A549 (cell line): ENCODE results near the gene PDLIM5. TPM values are rescaled to one million over a fixed set of nuclear protein-coding genes. Genes with fewer than 3 reads are reported as not detected.

Experiments
- ATAC-seq, 2 experiments: fragments of 200-7000 bp in 1 of 2; fragments of >200 bp in 1 of 2; cut with Nextera tagmentation in 1 of 2; cut with Tn5 transposase in 1 of 2; 3 replicates each; pipeline versions ENCODE4 v1.8.0 to v1.9.1; 2018 to 2020; ENCODE audit warnings: mild to moderate bottlenecking in 1 of 2, moderate library complexity in 1 of 2
- CTCF ChIA-PET: fragments of 300-600 bp; sonication (Branson Sonifier 250); formaldehyde crosslinking; extraction: SDS; loops from one replicate; lab custom pipeline; 2021; ENCODE audit warnings: antibody characterized with exemption, inconsistent platforms; lab: Yijun Ruan, JAX
- POLR2A ChIA-PET: fragments of 350-600 bp; formaldehyde crosslinking; extraction: SDS; loops from one replicate; lab custom pipeline; 2021; ENCODE audit warnings: antibody characterized with exemption, inconsistent platforms; lab: Yijun Ruan, JAX
- DNase-seq, 2 experiments: peaks; one replicate each; pipeline versions ENCODE4 v3.0.0 to v3.0.0-alpha.2; 2011 to 2016; ENCODE audit warnings: low read depth in 1 of 2, low spot score in 1 of 2
- FAIRE-seq: peaks from 2 replicates; lab custom pipeline; 2011; peaks lifted over from hg19 to GRCh38; lab: Jason Lieb, UNC
- H3K27ac ChIP-seq, 2 experiments: fragments of >200 bp; sonication (Bioruptor Twin); formaldehyde crosslinking; 3 replicates each; pipeline ENCODE4 v1.5.1; 2016 to 2017
- H3K4me1 ChIP-seq: fragments of >200 bp; sonication (Bioruptor Twin); formaldehyde crosslinking; 3 replicates; pipeline ENCODE4 v1.6.1; 2016
- H3K4me2 ChIP-seq: fragments of >200 bp; sonication (Bioruptor Twin); formaldehyde crosslinking; 3 replicates; pipeline ENCODE4 v1.6.1; 2016
- H3K4me3 ChIP-seq: fragments of >200 bp; sonication (Bioruptor Twin); formaldehyde crosslinking; 3 replicates; pipeline ENCODE4 v1.5.1; 2016
- H3K9me3 ChIP-seq: fragments of >200 bp; sonication (Bioruptor Twin); formaldehyde crosslinking; 3 replicates; pipeline ENCODE4 v1.6.1; 2016
- BCL3 ChIP-seq: fragments of >200 bp; sonication (Bioruptor Twin); formaldehyde crosslinking; IDR thresholded peaks from 3 replicates; pipeline ENCODE4 v1.6.1; 2016
- BHLHE40 ChIP-seq: IDR thresholded peaks from 2 replicates; pipeline ENCODE4 v1.6.1; 2012; ENCODE audit warnings: low read depth, low read length, inconsistent platforms
- CHD4 ChIP-seq: fragments of 200-600 bp; sonication (generic); IDR thresholded peaks from 2 replicates; pipeline ENCODE4 v1.6.1; 2016; ENCODE audit warnings: antibody characterized with exemption, mild to moderate bottlenecking, borderline replicate concordance
- CTCF ChIP-seq: fragments of >200 bp; sonication (Bioruptor Twin); formaldehyde crosslinking; IDR thresholded peaks from 3 replicates; pipeline ENCODE4 v1.5.1; 2016
- EP300 ChIP-seq, 2 experiments: fragments of >200 bp; sonication (Bioruptor Twin); formaldehyde crosslinking; IDR thresholded peaks; 2 replicates in 1 of 2; 3 replicates in 1 of 2; pipeline ENCODE4 v1.6.1; 2016 to 2017
- FOSB ChIP-seq: fragments of 250-450 bp; sonication (Bioruptor Pico); IDR thresholded peaks from 2 replicates; pipeline ENCODE4 v1.5.0; 2020; ENCODE audit warnings: mild to moderate bottlenecking, moderate library complexity
- FOSL2 ChIP-seq, 2 experiments: fragments of 450-650 bp in 1 of 2; fragments of >200 bp in 1 of 2; sonication (Bioruptor Twin) in 1 of 2; formaldehyde crosslinking; IDR thresholded peaks; 2 replicates each; pipeline versions ENCODE4 v1.5.0 to v1.6.1; 2016 to 2020; ENCODE audit warnings: mild to moderate bottlenecking in 1 of 2, moderate library complexity in 1 of 2
- FOXS1 ChIP-seq: fragments of 250-450 bp; sonication (Bioruptor Pico); IDR thresholded peaks from 2 replicates; pipeline ENCODE4 v1.5.0; 2020; ENCODE audit warnings: mild to moderate bottlenecking, moderate library complexity
- HDAC2 ChIP-seq: fragments of 200-600 bp; sonication (generic); IDR thresholded peaks from 2 replicates; pipeline ENCODE4 v1.6.1; 2016
- HES2 ChIP-seq: fragments of >200 bp; sonication (Bioruptor Twin); formaldehyde crosslinking; IDR thresholded peaks from 2 replicates; pipeline ENCODE4 v1.6.1; 2016
- HMGXB4 ChIP-seq: fragments of 250-450 bp; sonication (Bioruptor Pico); IDR thresholded peaks from 2 replicates; pipeline ENCODE4 v1.5.0; 2021; ENCODE audit warnings: mild to moderate bottlenecking, moderate library complexity, borderline replicate concordance
- HOXB13 ChIP-seq: fragments of 250-450 bp; sonication (Bioruptor Pico); IDR thresholded peaks from 2 replicates; pipeline ENCODE4 v1.5.0; 2020; ENCODE audit warnings: low read depth, mild to moderate bottlenecking, moderate library complexity
- KDM1A ChIP-seq: fragments of 200-600 bp; sonication (generic); IDR thresholded peaks from 2 replicates; pipeline ENCODE4 v1.6.1; 2016; ENCODE audit warnings: low read depth, mild to moderate bottlenecking
- KDM5A ChIP-seq: fragments of 200-600 bp; sonication (generic); IDR thresholded peaks from 2 replicates; pipeline ENCODE4 v1.6.1; 2016; ENCODE audit warnings: antibody characterized with exemption, mild to moderate bottlenecking
- MAX ChIP-seq: IDR thresholded peaks from 2 replicates; pipeline ENCODE4 v1.6.1; 2012
- MAZ ChIP-seq: fragments of 150-350 bp; IDR thresholded peaks from 2 replicates; pipeline ENCODE4 v1.6.1; 2014; ENCODE audit warnings: antibody characterized with exemption, low read depth, low read length, borderline replicate concordance
- MYC ChIP-seq: IDR thresholded peaks from 2 replicates; pipeline ENCODE4 v1.6.1; 2012; ENCODE audit warnings: mild to moderate bottlenecking, inconsistent platforms, low read length, improper control_type of control experiment, borderline replicate concordance
- NR3C1 ChIP-seq: fragments of >200 bp; sonication (Bioruptor Twin); formaldehyde crosslinking; IDR thresholded peaks from 3 replicates; pipeline ENCODE4 v1.6.1; 2017
- POLR2AphosphoS2 ChIP-seq: conservative IDR thresholded peaks from 2 replicates; pipeline ENCODE4 v1.6.1; 2012; ENCODE audit warnings: low read length, improper control_type of control experiment, inconsistent platforms
- RAD21 ChIP-seq, 2 experiments: fragments of >200 bp in 1 of 2; sonication (Bioruptor Twin) in 1 of 2; formaldehyde crosslinking in 1 of 2; IDR thresholded peaks in 1 of 2; conservative IDR thresholded peaks in 1 of 2; 2 replicates in 1 of 2; 3 replicates in 1 of 2; pipeline ENCODE4 v1.6.1; 2012 to 2018; ENCODE audit warnings: inconsistent platforms in 1 of 2
- RFX5 ChIP-seq: fragments of 450-650 bp; IDR thresholded peaks from 2 replicates; pipeline ENCODE4 v1.7.1; 2014; ENCODE audit warnings: antibody characterized with exemption, mild to moderate bottlenecking, moderate library complexity
- SREBF2 ChIP-seq: fragments of 450-650 bp; IDR thresholded peaks from 2 replicates; pipeline ENCODE4 v1.6.1; 2014; ENCODE audit warnings: mild to moderate bottlenecking, moderate library complexity
- USF2 ChIP-seq: fragments of 450-650 bp; IDR thresholded peaks from 2 replicates; pipeline ENCODE4 v1.6.1; 2014; ENCODE audit warnings: antibody characterized with exemption
- ZFP36 ChIP-seq: fragments of 450-650 bp; IDR thresholded peaks from 2 replicates; pipeline ENCODE4 v1.6.1; 2014; ENCODE audit warnings: borderline replicate concordance; ENCODE audit not compliant: partially characterized antibody
- ZNF302 ChIP-seq: fragments of 250-450 bp; sonication (Bioruptor Pico); IDR thresholded peaks from 2 replicates; pipeline ENCODE4 v1.9.0; 2021; ENCODE audit warnings: inconsistent platforms, mild to moderate bottlenecking, moderate library complexity
- ZSCAN20 ChIP-seq: fragments of 250-450 bp; sonication (Bioruptor Pico); IDR thresholded peaks from 2 replicates; pipeline ENCODE4 v1.8.0; 2022; ENCODE audit warnings: mild to moderate bottlenecking, moderate library complexity
- WGBS: methylation state at CpG from one replicate; pipeline ENCODE4 v1.1.6; 2017; ENCODE audit errors: missing lambda C conversion rate; 5-methylcytosine and 5-hydroxymethylcytosine counted together
- polyA plus RNA-seq, 4 experiments: library from polyadenylated mRNA; depleted of rRNA in 3 of 4; stranded (reverse); fragments of >200 nt; fragmentation: RNase III in 1 of 4; extraction: RNeasy Plus Mini Kit Qiagen cat#74134 plus additional on column Dnase treatment in 1 of 4; gene quantifications; 2 replicates in 3 of 4; 3 replicates in 1 of 4; pipeline ENCODE4 v1.2.3, GENCODE V29; 2011 to 2017

Gene PDLIM5
- polyA plus RNA-seq, 2 of the 4 experiments (the other 2 are of a cell fraction): 54.2 to 242 TPM

- POLR2A ChIA-PET: no interaction called here
- CTCF ChIA-PET: interaction anchor here (0.6 to 1.9 kb wide), 4 partner anchors 10 to 36 kb away, joined by 3 to 6 read pairs (median 3); no protein-coding TSS in a partner anchor
- Histone ChIP-seq H3K4me2 (no peak overlapping the region), H3K4me1 (peaks cover 22% of the 10 kb centered on the region), H3K27ac (peak overlapping the region in 1 of 2 experiments; percentile 33; a peak in 1 of 6 replicates), H3K9me3 (no peaks in the 10 kb centered on the region), H3K4me3 (no peak overlapping the region)
- ATAC-seq (peak in 1 of 2 experiments; percentile 38; a peak in 2 of 6 replicates), DNase-seq (no peak), FAIRE-seq (no peak)
- WGBS: 84% methylated on average over 8 of the region's 8 CpGs
- TF ChIP-seq MAZ: no peak
- no peak for TF ChIP-seq POLR2AphosphoS2
- no peak for TF ChIP-seq HES2
- no peak for TF ChIP-seq RAD21 (conservative IDR thresholded peaks at IDR 0.05 in 1 of 2, IDR thresholded peaks at IDR 0.05 in 1 of 2)
- no peak for TF ChIP-seq HMGXB4 (CRISPR knock-in tag)
- TF ChIP-seq RFX5: no peak
- TF ChIP-seq ZNF302: no peak
- TF ChIP-seq ZFP36: no peak
- TF ChIP-seq BHLHE40: no peak
- TF ChIP-seq KDM5A: no peak
- no peak for TF ChIP-seq USF2
- TF ChIP-seq KDM1A: no peak
- TF ChIP-seq MYC: no peak
- TF ChIP-seq FOXS1 (CRISPR knock-in tag): no peak
- no peak for TF ChIP-seq CHD4
- TF ChIP-seq BCL3: no peak
- TF ChIP-seq CTCF: no peak
- no peak for TF ChIP-seq FOSL2 (IDR thresholded peaks at IDR 0.05)
- TF ChIP-seq FOSL2 (CRISPR knock-in tag; IDR thresholded peaks at IDR 0.05): no peak
Observed at GRCh38 chr4:94701631-94702300, 250.0 kb downstream of the PDLIM5 start.

GRCh38 chr4:94711635-94712034, 259.9 kb downstream of the PDLIM5 start:
- Histone ChIP-seq H3K27ac (no peak overlapping the region), H3K4me2 (no peak overlapping the region), H3K9me3 (no peaks in the 10 kb centered on the region), H3K4me3 (no peak overlapping the region), H3K4me1 (no peaks in the 10 kb centered on the region)
- no peak for ATAC-seq
- ChIA-PET POLR2A (no interaction called here), CTCF (no interaction called here)
- TF ChIP-seq EP300 (IDR thresholded peaks at IDR 0.05) (no peak), HOXB13 (CRISPR knock-in tag) (no peak), HES2 (no peak), MAZ (no peak), RAD21 (conservative IDR thresholded peaks at IDR 0.05 in 1 of 2, IDR thresholded peaks at IDR 0.05 in 1 of 2) (no peak), MYC (no peak), ZFP36 (no peak), NR3C1 (no peak), HDAC2 (no peak), FOSB (CRISPR knock-in tag) (no peak), FOXS1 (CRISPR knock-in tag) (no peak), ZSCAN20 (no peak), BCL3 (no peak), SREBF2 (no peak), MAX (no peak)
- FAIRE-seq: no peak
- 88% methylated on average over 5 of the region's 5 CpGs for WGBS
- DNase-seq: no peak
